Mucosa of gallbladder (tissue), 1 donor: ENCODE data around the gene PXMP4. TPM values are rescaled to one million over a fixed set of nuclear protein-coding genes. Genes with fewer than 3 reads are reported as not detected.
A peak's percentile ranks its signal among the peaks of the same experiment; 100 is the strongest.

Experiments used
- DNase-seq: peaks from one replicate; pipeline ENCODE4 v3.0.0-alpha.2; 2020; ENCODE audit warnings: low spot score
- total RNA-seq: library from RNA; stranded (reverse); gene quantifications from one replicate; pipeline ENCODE4 v1.2.1, GENCODE V29; 2021
- donor health status: DM: no; HTN: no; CAD: no.

Gene PXMP4
- total RNA-seq, 1 donor from 2014 or later: 17.9 TPM

GRCh38 chr20:33669873-33670640, 50.1 kb downstream of the PXMP4 start:
- no peak for DNase-seq

GRCh38 chr20:33669224-33669623, 50.9 kb downstream of the PXMP4 start:
- no peak for DNase-seq

- DNase-seq: no peak
Measured at GRCh38 chr20:33668466-33669155, 51.5 kb downstream of the PXMP4 start.

GRCh38 chr20:33667676-33668465, 52.2 kb downstream of the PXMP4 start:
- DNase-seq: peak; percentile 78

- DNase-seq: peak; percentile 38
Measured at GRCh38 chr20:33667245-33667675, 52.9 kb downstream of the PXMP4 start.

GRCh38 chr20:33666293-33667244, 53.5 kb downstream of the PXMP4 start, which contains the start of gene ACTL10:
TSS of gene ACTL10 (plus strand) at chr20:33666943. CDS start at chr20:33667498, 555 bp downstream.
- DNase-seq: peak; percentile 98

- no peak for DNase-seq
Measured at GRCh38 chr20:33664762-33665144, 55.4 kb downstream of the PXMP4 start.

- no peak for DNase-seq
Measured at GRCh38 chr20:33664085-33664761, 55.9 kb downstream of the PXMP4 start.

- DNase-seq: peak; percentile 84
Measured at GRCh38 chr20:33663161-33664084, 56.7 kb downstream of the PXMP4 start.

GRCh38 chr20:33662172-33662571, 57.9 kb downstream of the PXMP4 start, which contains the start of gene C20orf144:
TSS of gene C20orf144 (plus strand) at chr20:33662327. CDS start at chr20:33662346, 19 bp downstream.
- DNase-seq: no peak

- DNase-seq: no peak
Measured at GRCh38 chr20:33660685-33661058, 59.4 kb downstream of the PXMP4 start.

GRCh38 chr20:33660035-33660684, 60.0 kb downstream of the PXMP4 start:
- no peak for DNase-seq

GRCh38 chr20:33659341-33660034, 60.6 kb downstream of the PXMP4 start:
- no peak for DNase-seq

- DNase-seq: no peak
Measured at GRCh38 chr20:33658929-33659328, 61.2 kb downstream of the PXMP4 start.

GRCh38 chr20:33658510-33658909, 61.6 kb downstream of the PXMP4 start:
- DNase-seq: no peak

GRCh38 chr20:33657704-33658095, 62.4 kb downstream of the PXMP4 start:
- no peak for DNase-seq

GRCh38 chr20:33656783-33657703, 63.1 kb downstream of the PXMP4 start:
- DNase-seq: no peak
